ENCODE data around the gene MYRF. TPM values are rescaled to one million over a fixed set of nuclear protein-coding genes. Genes with fewer than 3 reads are reported as not detected.

Gene MYRF
- total RNA-seq, 2 experiments from 2014 or later: 0.19 to 1.1 TPM

DNA sequence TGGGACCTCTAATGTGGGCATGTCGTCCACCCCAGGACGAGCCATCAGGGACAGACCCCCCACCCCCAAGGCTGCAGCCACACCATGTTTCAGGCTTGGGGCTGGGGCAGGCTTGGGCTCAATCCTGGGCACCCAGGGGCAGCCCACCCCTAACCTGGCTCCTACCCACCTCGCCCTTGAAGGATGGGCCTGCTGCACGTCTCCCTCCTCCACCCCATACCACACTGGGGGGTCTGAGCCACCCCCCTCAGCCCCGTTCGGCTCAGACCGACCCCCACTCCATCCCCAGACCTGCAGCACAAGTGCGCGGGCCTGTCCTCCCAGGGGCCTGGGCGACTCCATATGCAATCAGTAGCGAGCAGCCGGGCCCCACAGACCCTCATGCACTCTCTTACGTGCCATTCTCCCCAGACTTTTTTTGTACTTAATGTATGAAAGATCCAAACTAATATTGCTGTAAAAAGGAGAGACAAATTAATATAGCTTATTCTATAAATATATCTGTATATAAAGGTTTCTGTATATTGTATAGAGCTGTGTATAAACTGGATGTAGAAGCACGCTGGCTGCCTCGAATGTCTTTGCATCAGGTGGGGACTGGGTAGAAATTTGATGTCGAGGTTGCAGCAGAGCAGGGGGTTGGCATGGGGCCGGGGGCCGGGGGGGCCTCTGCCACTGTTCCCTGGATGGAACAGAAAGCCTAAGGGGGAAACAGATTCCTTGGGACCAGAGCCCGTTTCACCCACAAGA, 5.8 kb upstream of the MYRF start:
- Histone ChIP-seq H4K20me1 (ENCODE audit: insufficient read depth, low read length) (no peaks in the 10 kb centered on the region), H3K4me3 (ENCODE audit: low read depth, low read length, poor library complexity, severe bottlenecking) (no peak overlapping the region), H3K27ac (ENCODE audit: low read depth, low read length, poor library complexity, severe bottlenecking) (no peak overlapping the region), H3K9me3 (ENCODE audit: low read length) (no peaks in the 10 kb centered on the region), H2AFZ (ENCODE audit: low read length) (no peak overlapping the region), H3K9me2 (ENCODE audit: insufficient read depth, low read length) (no peaks in the 10 kb centered on the region), H3K4me2 (ENCODE audit: low read length) (no peak overlapping the region), H3K36me3 (ENCODE audit: insufficient read depth, low read length) (no peaks in the 10 kb centered on the region), H3K4me1 (ENCODE audit: insufficient read depth, low read length, poor library complexity, severe bottlenecking) (no peaks in the 10 kb centered on the region), H3K79me2 (ENCODE audit: insufficient read depth, low read depth, low read length) (no peaks in the 10 kb centered on the region)
- POLR2A ChIA-PET: no interaction called here
- no TSS peak for BruUV-seq (replicated peaks)
- TF ChIP-seq CTCF (conservative IDR thresholded peaks at IDR 0.05; ENCODE audit: low read length): no peak
- DNase-seq (ENCODE audit: low spot score): no peak
- intact Hi-C loops (cut with micrococcal nuclease; ENCODE audit: unreplicated experiment): loop anchor here (1.0 to 5.0 kb wide), 2 partner anchors 30 to 361 kb away; no protein-coding TSS in a partner anchor
- CTCF ChIA-PET (ENCODE audit: unreplicated experiment): no interaction called here

- Histone ChIP-seq H3K79me2 (ENCODE audit: insufficient read depth, low read depth, low read length) (no peaks in the 10 kb centered on the region), H3K9me3 (ENCODE audit: low read length) (no peaks in the 10 kb centered on the region), H3K27ac (ENCODE audit: low read depth, low read length, poor library complexity, severe bottlenecking) (no peak overlapping the region), H2AFZ (ENCODE audit: low read length) (no peak overlapping the region), H3K9me2 (ENCODE audit: insufficient read depth, low read length) (no peaks in the 10 kb centered on the region), H3K4me2 (ENCODE audit: low read length) (no peak overlapping the region), H3K4me1 (ENCODE audit: insufficient read depth, low read length, poor library complexity, severe bottlenecking) (no peaks in the 10 kb centered on the region), H3K4me3 (ENCODE audit: low read depth, low read length, poor library complexity, severe bottlenecking) (no peak overlapping the region), H3K36me3 (ENCODE audit: insufficient read depth, low read length) (no peaks in the 10 kb centered on the region), H4K20me1 (ENCODE audit: insufficient read depth, low read length) (no peaks in the 10 kb centered on the region)
- CTCF ChIA-PET (ENCODE audit: unreplicated experiment): interaction anchor here (0.6 kb wide), 1 partner anchor 360 kb away, joined by 3 read pairs; no protein-coding TSS in a partner anchor
- peak; percentile 90 for TF ChIP-seq CTCF (conservative IDR thresholded peaks at IDR 0.05; ENCODE audit: low read length)
- no peak for TF ChIP-seq EZH2phosphoT487 (IDR thresholded peaks at IDR 0.05; ENCODE audit: borderline replicate concordance, low read depth, low read length)
- POLR2A ChIA-PET: no interaction called here
- DNase-seq (ENCODE audit: low spot score): peak; percentile 53
- no TSS peak for BruUV-seq (replicated peaks)
- intact Hi-C loops (cut with micrococcal nuclease; ENCODE audit: unreplicated experiment): loop anchor here (1.0 to 5.0 kb wide), 2 partner anchors 29 to 360 kb away; no protein-coding TSS in a partner anchor
These were observed 5.1 kb upstream of the MYRF start for GRCh38 chr11:61747192-61747966.

DNA sequence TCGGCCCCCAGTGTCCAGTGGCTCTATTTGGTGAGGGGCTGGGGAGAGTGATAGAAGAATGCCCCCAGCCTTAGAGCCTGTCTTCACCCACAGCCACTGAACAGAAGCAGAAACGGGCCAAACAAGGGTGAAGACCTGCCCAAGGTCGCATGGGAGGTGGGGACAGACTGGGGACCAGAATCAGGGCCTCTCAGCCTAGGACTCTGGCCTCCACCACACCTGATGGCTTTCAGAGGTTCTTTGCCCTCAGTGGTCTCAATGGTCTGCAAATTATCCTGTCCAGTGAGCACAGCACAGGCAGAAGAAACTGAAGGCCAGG, 4.5 kb upstream of the MYRF start:
- intact Hi-C loops (cut with micrococcal nuclease; ENCODE audit: unreplicated experiment): loop anchor here (1.0 to 5.0 kb wide), 2 partner anchors 28 to 359 kb away; no protein-coding TSS in a partner anchor
- H3K36me3 ChIP-seq (ENCODE audit: insufficient read depth, low read length): no peaks in the 10 kb centered on the region
- ChIA-PET CTCF (ENCODE audit: unreplicated experiment) (no interaction called here), POLR2A (no interaction called here)
- BruUV-seq (replicated peaks): no TSS peak
- TF ChIP-seq CTCF (conservative IDR thresholded peaks at IDR 0.05; ENCODE audit: low read length) (peak; percentile 54), EZH2phosphoT487 (IDR thresholded peaks at IDR 0.05; ENCODE audit: borderline replicate concordance, low read depth, low read length) (no peak)
- no peak overlapping the region for H3K27ac ChIP-seq (ENCODE audit: low read depth, low read length, poor library complexity, severe bottlenecking)
- no peak overlapping the region for H3K4me2 ChIP-seq (ENCODE audit: low read length)
- H3K9me3 ChIP-seq (ENCODE audit: low read length): no peaks in the 10 kb centered on the region
- H3K9me2 ChIP-seq (ENCODE audit: insufficient read depth, low read length): no peaks in the 10 kb centered on the region
- H2AFZ ChIP-seq (ENCODE audit: low read length): no peak overlapping the region
- no peaks in the 10 kb centered on the region for H3K4me1 ChIP-seq (ENCODE audit: insufficient read depth, low read length, poor library complexity, severe bottlenecking)
- no peak for DNase-seq (ENCODE audit: low spot score)
- H3K4me3 ChIP-seq (ENCODE audit: low read depth, low read length, poor library complexity, severe bottlenecking): no peak overlapping the region
- H3K79me2 ChIP-seq (ENCODE audit: insufficient read depth, low read depth, low read length): no peaks in the 10 kb centered on the region
- no peaks in the 10 kb centered on the region for H4K20me1 ChIP-seq (ENCODE audit: insufficient read depth, low read length)

Data from OCI-LY7 (cell line).